ENCODE data around the gene QPRT.
"Not testable (repeated sequence)": the region's sequence is repeated elsewhere in the genome, so short reads cannot be mapped to it uniquely, and the experiment has no call there.

QPRT gene

GRCh38 chr16:29663016-29663806 is 15.8 kb upstream of the QPRT start, which contains the start of gene SPN:
TSS of gene SPN (plus strand) at chr16:29663247. CDS start at chr16:29663729, 482 bp downstream.
- FAIRE-seq, result no peak

GRCh38 chr16:29663807-29664090 is 15.2 kb upstream of the QPRT start:
- no peak for FAIRE-seq

- FAIRE-seq, result no peak
These were observed 14.7 kb upstream of the QPRT start for GRCh38 chr16:29664091-29664921.

GRCh38 chr16:29665294-29666077 is 13.5 kb upstream of the QPRT start:
- no peak for FAIRE-seq

- not testable (repeated sequence) for FAIRE-seq
These were observed 11.7 kb upstream of the QPRT start for GRCh38 chr16:29667322-29667610.

GRCh38 chr16:29667755-29668154 is 11.2 kb upstream of the QPRT start:
- FAIRE-seq, result no peak

- no peak for FAIRE-seq
These were observed 10.7 kb upstream of the QPRT start for GRCh38 chr16:29668267-29668666.

- no peak for FAIRE-seq
These were observed 5.5 kb upstream of the QPRT start for GRCh38 chr16:29673501-29673900.

- FAIRE-seq, result no peak
These were observed 4.8 kb upstream of the QPRT start for GRCh38 chr16:29674188-29674587.

GRCh38 chr16:29675811-29676643 is 3.0 kb upstream of the QPRT start:
- FAIRE-seq, result no peak

- no peak for FAIRE-seq
These were observed 1.8 kb upstream of the QPRT start for GRCh38 chr16:29676989-29677785.

GRCh38 chr16:29680180-29680598 is 1.2 kb downstream of the QPRT start:
- FAIRE-seq, result no peak

- FAIRE-seq, result no peak
These were observed 4.6 kb downstream of the QPRT start for GRCh38 chr16:29683543-29684090.

GRCh38 chr16:29684679-29685078 is 5.7 kb downstream of the QPRT start:
- FAIRE-seq, result no peak

- FAIRE-seq, result no peak
These were observed 7.9 kb downstream of the QPRT start for GRCh38 chr16:29686740-29687332.

GRCh38 chr16:29687755-29688154 is 8.8 kb downstream of the QPRT start:
- FAIRE-seq, result no peak

- FAIRE-seq, result no peak
These were observed 9.2 kb downstream of the QPRT start for GRCh38 chr16:29688172-29688571.

- not testable (repeated sequence) for FAIRE-seq
These were observed 10.7 kb downstream of the QPRT start for GRCh38 chr16:29689490-29690351.

GRCh38 chr16:29692606-29693005 is 13.6 kb downstream of the QPRT start:
- FAIRE-seq, result not testable (repeated sequence)

All from colon (tissue), 2 donors.